ENCODE data around the gene PPP6R3. TPM values are rescaled to one million over a fixed set of nuclear protein-coding genes. Genes with fewer than 3 reads are reported as not detected.

PPP6R3 gene
- total RNA-seq, 3 donors from 2014 or later: 126 to 129 (median 128) TPM

DNA sequence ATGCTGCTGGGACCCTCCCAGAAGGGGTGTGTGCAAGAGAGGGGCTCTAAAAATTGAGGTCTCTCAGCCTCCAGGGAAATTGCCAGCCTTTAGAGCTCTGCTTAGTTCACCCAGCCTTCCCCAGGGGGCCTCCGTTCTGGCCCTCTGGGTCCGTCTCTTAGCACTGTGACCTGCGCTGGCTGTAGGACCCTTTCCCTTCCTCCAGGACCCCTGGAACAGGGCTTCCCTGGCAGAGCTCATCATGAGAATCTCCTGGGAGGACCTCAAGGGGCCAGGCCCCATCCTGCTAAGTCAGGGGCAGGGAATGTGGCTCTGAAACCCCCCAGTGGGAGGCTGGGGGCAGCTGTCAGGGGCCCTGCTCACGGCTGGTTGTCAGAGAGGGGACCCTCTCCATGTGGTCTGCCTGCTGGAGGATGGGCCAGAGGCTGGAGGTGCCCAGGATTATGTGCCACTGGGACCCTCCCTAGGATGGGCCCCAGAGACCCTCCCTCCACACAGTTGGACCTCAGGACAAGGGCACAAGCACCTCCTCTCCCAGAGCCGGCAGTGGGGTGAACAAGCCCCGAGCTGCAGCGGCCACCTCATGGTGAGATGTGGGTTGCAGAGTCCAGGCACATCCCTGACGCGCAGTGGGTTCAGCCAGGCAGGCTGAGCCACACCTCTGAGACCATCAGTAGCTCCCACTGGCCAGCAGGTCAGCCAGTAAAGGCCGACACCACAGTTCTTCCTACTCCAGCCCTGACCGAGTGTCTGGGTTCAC, 196.6 kb downstream of the PPP6R3 start:
- DNase-seq: no peak
- Mint-ChIP-seq H3K36me3 (ENCODE audit: insufficient read depth) (no peaks in the 10 kb centered on the region), H3K9me3 (peaks cover 6% of the 10 kb centered on the region), H3K27me3 (ENCODE audit: low read depth) (peaks cover 19% of the 10 kb centered on the region), H3K4me1 (ENCODE audit: low read depth) (no peaks in the 10 kb centered on the region), H3K4me3 (no peak overlapping the region)
- ATAC-seq: no peak

DNA sequence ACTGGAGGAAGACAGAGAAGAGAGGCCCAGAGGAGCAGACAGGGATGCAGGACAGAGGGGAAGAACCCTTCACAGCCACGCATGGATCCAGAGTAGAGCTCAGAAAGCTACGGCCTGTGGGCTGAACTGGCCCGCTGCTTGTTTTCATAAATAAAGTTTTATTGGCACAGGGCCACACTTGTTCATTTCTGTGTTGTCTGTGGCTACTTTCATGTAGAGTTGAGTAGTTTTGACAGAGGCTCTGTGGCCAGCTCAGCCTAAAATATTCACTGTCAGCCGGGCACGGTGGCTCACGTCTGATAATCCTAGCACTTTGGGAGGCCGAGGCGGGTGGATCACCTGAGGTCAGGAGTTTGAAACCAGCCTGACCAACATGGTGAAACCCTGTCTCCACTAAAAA, 197.5 kb downstream of the PPP6R3 start:
- Mint-ChIP-seq H3K9me3 (peaks cover 6% of the 10 kb centered on the region), H3K4me3 (no peak overlapping the region), H3K4me1 (ENCODE audit: low read depth) (no peaks in the 10 kb centered on the region), H3K27me3 (ENCODE audit: low read depth) (peaks cover 20% of the 10 kb centered on the region), H3K36me3 (ENCODE audit: insufficient read depth) (no peaks in the 10 kb centered on the region)
- no peak for ATAC-seq
- no peak for DNase-seq

DNA sequence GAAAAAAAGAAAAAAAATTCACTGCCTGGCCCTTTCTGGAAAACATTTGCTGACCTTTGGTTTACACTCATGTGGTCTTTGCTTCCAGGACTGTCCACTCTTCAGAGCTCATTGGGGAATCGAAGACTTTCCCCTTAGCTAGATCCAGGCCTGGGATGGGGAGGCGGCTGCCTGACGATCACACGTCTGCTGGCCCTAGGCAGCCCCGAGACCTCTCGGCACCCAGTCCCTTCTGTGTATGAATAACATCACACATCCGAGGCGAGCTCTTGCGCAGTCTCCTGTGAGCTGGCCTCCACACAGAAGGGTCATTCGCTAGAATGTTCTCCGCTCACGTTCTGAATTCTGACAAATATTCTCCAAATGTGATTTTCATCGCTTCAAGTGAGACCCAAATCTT, 198.1 kb downstream of the PPP6R3 start:
- Mint-ChIP-seq H3K4me1 (ENCODE audit: low read depth) (no peaks in the 10 kb centered on the region), H3K9me3 (peaks cover 6% of the 10 kb centered on the region), H3K27me3 (ENCODE audit: low read depth) (peaks cover 21% of the 10 kb centered on the region), H3K4me3 (no peak overlapping the region), H3K36me3 (ENCODE audit: insufficient read depth) (no peaks in the 10 kb centered on the region)
- DNase-seq (no peak), ATAC-seq (no peak)

DNA sequence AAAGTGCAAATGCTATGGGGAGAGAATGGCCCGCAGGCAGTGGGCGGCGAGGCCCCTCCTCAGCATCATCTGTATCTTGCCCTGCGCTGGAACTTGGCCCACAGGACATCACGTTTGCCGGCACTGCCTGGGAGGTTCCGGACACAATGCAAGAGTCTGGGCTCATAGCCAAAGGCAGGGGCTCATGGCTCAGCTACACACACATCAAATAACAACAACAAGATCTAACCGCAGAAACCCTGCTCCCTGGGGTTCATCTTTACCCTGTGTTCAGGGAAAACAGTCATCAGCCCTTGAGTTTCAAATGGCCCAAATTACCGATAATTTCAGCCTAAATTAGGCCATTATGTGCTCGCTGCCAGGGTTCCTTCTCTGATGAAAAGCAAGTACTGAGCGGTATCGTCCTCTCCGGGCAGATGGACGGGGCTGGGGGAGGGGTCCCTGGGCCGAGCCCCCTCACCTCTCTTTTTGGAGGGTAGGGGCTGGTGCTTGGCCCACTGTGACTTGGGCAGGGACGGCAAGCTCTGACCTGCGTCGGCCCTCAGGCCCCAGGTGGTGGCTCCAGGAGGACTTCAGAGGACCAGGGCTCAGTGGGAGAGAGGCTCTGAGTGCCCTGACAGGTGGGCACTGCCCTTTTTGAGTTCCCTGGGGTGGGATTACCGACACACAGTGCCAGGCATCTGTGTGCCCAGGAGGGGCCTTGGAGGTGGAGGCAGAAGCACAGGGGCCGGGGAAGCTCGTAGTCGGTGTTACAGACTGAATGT, 198.8 kb downstream of the PPP6R3 start:
- peaks cover 19% of the 10 kb centered on the region for H3K27me3 Mint-ChIP-seq (ENCODE audit: low read depth)
- DNase-seq (no peak), ATAC-seq (no peak)
- H3K4me1 Mint-ChIP-seq (ENCODE audit: low read depth): no peaks in the 10 kb centered on the region
- no peaks in the 10 kb centered on the region for H3K36me3 Mint-ChIP-seq (ENCODE audit: insufficient read depth)
- no peak overlapping the region for H3K4me3 Mint-ChIP-seq
- peaks cover 6% of the 10 kb centered on the region for H3K9me3 Mint-ChIP-seq

DNA sequence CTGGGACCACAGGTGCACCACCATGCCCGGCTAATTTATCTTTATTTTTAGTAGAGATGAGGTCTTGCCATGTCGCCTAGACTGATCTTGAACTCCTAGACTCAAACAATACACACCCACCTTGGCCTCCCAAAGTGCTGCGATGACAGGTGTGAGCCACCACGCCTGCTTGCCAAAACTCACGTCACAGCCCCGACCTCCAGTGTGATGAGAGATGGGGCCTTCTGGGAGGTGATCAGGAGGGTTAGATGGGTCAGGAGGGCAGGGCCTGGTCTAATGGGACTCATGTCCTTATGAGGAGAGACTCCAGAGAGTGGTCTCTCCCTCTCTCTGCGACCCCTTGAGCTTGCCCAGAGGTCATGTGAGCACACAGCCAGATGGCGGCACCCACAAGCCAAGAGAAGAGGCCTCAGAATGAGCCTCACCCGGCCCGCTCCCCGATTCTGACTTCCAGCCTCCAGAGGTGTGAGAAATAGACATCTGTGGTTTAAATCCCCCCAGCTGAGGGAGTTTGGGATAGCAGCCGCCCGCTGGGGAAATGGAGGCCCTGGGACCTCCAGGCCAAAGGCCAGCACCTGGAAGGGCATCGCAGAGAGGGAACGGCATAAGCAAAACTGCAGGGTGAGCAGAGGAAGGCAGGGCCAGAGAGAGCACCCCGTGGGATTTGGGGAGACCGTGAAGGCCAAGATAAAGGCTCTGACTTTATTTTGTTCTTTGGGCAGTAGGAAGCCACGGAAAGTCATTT, 199.7 kb downstream of the PPP6R3 start:
- H3K4me3 Mint-ChIP-seq: no peak overlapping the region
- no peaks in the 10 kb centered on the region for H3K36me3 Mint-ChIP-seq (ENCODE audit: insufficient read depth)
- H3K27me3 Mint-ChIP-seq (ENCODE audit: low read depth): peaks cover 20% of the 10 kb centered on the region
- H3K4me1 Mint-ChIP-seq (ENCODE audit: low read depth): no peaks in the 10 kb centered on the region
- no peak for ATAC-seq
- peaks cover 3% of the 10 kb centered on the region for H3K9me3 Mint-ChIP-seq
- DNase-seq: no peak

DNA sequence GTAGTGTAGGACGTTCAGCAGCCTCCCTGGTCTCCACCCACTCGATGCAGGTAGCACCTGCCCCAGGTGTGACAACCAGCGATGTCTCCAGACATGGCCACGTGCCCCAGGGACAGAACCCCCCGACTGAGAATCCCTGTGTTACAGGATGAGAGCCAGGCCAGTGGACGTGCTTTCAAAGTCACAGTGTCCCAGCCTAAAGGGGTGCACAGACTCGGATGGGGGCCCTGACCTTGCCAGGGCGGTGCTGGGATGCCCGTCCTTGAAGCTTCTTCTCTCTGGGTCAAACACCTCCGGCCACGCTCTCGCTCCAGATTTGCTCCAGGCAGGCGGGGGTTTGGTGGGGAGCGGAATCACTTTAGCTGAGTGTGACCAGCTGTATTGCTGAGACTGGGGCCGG, 200.5 kb downstream of the PPP6R3 start:
- DNase-seq (no peak), ATAC-seq (no peak)
- Mint-ChIP-seq H3K36me3 (ENCODE audit: insufficient read depth) (no peaks in the 10 kb centered on the region), H3K27me3 (ENCODE audit: low read depth) (peaks cover 19% of the 10 kb centered on the region), H3K4me1 (ENCODE audit: low read depth) (no peaks in the 10 kb centered on the region), H3K9me3 (no peaks in the 10 kb centered on the region), H3K4me3 (no peak overlapping the region)

DNA sequence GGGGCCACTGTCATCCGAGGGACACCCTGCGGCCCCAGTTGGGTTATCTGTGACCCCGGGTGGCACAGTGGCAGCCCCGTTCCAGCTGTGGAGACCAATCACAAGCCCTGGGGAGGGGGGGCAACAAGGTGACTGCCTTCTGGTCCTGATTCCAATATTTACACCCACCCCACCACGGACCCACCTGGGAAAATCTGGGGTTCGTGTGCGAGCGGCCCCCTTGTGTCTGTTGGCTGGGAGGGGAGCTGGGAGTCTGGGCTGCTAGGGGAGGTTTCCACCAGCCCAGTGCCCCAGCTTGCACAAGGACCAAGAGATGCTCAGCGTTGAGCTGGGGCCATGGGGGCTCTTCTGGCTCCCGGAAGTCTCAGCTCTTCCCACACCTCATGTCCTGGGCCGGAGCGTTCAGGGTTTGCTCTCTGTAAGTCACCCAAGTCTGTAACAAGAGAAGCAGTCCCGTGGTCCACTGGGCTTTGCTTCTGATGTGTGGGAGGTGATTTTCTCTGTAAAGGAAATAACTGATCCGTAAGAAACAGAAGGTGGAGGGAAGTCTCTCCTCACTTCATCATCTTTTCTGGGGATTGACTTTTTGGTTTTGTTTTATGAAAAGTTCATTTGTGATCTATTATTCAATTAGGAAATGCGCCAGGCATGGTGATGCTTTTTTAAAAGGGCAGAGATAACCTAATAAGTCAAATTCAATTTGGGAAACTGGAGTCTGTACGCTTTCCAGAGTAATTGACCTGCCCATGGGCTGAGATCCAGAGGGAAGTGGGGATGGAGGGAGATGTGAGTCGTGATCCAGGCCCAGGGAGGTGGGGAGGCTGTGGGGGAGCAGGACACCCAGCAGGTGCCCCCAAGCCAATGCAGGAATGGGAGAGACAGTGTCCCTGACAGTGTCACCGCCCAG, 201.4 kb downstream of the PPP6R3 start:
- H3K36me3 Mint-ChIP-seq (ENCODE audit: insufficient read depth): no peaks in the 10 kb centered on the region
- H3K9me3 Mint-ChIP-seq: no peaks in the 10 kb centered on the region
- peaks cover 19% of the 10 kb centered on the region for H3K27me3 Mint-ChIP-seq (ENCODE audit: low read depth)
- no peak for ATAC-seq
- DNase-seq: no peak
- H3K4me1 Mint-ChIP-seq (ENCODE audit: low read depth): no peaks in the 10 kb centered on the region
- H3K4me3 Mint-ChIP-seq: no peak overlapping the region

DNA sequence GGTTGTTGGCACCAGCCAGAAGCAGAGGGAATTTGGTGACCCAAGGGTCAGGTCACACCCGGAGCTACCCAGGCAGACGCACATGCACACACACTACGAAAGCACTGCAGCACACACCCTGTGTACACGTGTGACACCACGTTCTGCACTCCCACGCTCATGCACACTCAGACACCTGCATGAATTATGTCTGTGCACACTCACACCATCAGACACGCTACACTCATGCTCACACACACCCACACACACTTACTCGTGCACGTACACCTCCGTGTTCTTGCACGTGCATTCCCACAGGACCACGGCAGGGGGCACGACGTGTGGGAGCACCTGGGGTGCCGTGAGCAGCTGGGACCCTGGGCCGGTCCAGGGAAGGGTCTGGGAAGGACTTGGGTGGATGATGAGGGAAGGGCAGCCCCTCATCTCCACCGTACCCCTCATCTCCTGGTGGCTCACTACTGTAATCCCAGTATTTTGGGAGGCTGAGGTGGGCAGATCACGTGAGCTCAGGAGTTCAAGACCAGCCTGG, 203.0 kb downstream of the PPP6R3 start:
- DNase-seq (no peak), ATAC-seq (no peak)
- peaks cover 14% of the 10 kb centered on the region for H3K27me3 Mint-ChIP-seq (ENCODE audit: low read depth)
- H3K36me3 Mint-ChIP-seq (ENCODE audit: insufficient read depth): no peaks in the 10 kb centered on the region
- no peak overlapping the region for H3K4me3 Mint-ChIP-seq
- no peaks in the 10 kb centered on the region for H3K4me1 Mint-ChIP-seq (ENCODE audit: low read depth)
- no peaks in the 10 kb centered on the region for H3K9me3 Mint-ChIP-seq

DNA sequence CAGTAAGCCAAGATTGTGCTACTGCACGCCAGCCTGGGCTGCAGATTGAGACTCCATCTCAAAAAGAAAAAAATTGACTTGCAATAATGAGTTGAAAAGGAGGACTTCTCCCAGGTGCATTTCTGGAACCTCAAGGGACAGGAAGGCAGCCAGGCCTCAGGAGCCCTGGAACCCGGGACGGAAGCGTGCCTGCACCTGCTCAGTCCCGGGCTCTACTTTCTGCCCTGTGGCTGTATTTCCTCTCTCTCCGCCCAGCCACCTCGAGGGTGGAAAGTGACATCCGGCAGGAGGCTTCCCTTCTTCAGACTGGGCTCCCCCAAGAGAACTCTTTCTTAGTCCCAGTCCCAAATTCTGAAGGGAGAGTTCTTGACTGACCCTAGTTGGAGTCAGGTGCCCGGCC, 203.6 kb downstream of the PPP6R3 start:
- Mint-ChIP-seq H3K27me3 (ENCODE audit: low read depth) (peaks cover 12% of the 10 kb centered on the region), H3K36me3 (ENCODE audit: insufficient read depth) (no peaks in the 10 kb centered on the region), H3K9me3 (no peaks in the 10 kb centered on the region), H3K4me1 (ENCODE audit: low read depth) (no peaks in the 10 kb centered on the region), H3K4me3 (no peak overlapping the region)
- ATAC-seq (no peak), DNase-seq (no peak)

DNA sequence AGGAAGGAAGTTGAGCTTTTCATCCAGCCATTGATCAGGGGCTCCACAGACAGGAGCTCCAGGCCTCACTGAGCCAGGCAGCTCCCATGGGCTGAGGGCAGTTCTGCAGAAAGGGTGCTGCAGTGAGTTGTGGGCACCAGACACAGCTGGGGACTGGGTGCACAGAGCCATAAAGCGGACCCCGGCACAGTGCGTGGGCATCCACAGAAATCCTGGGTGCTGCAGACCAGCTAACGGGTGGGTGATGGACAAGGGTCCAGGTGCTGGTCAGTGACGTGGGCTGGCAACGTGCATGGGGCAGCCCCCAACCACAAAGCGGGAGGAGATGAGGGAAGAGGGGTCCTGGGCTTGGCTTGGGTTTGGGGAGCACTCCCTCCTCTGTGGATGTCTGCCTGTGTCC, 204.4 kb downstream of the PPP6R3 start:
- Mint-ChIP-seq H3K27me3 (ENCODE audit: low read depth) (peaks cover 11% of the 10 kb centered on the region), H3K4me1 (ENCODE audit: low read depth) (no peaks in the 10 kb centered on the region), H3K4me3 (no peak overlapping the region), H3K9me3 (no peaks in the 10 kb centered on the region), H3K36me3 (ENCODE audit: insufficient read depth) (no peaks in the 10 kb centered on the region)
- DNase-seq (no peak), ATAC-seq (no peak)

Other genes with a start within 250 kb of the PPP6R3 start
- 10 to 100 TPM; 23.5 to 30.0 (median 25.7) TPM for gene KMT5B, start 247.5 kb upstream of the PPP6R3 start, total RNA-seq
- gene C11orf24, start 188.8 kb upstream of the PPP6R3 start, total RNA-seq: 10 to 100 TPM; 46.8 to 49.2 (median 47.3) TPM
- gene LRP5, start 148.2 kb upstream of the PPP6R3 start, total RNA-seq: 1 to 10 TPM; 7.7 to 8.5 (median 7.9) TPM
- gene GAL, start 223.8 kb downstream of the PPP6R3 start, total RNA-seq: 1 to 10 TPM; 2.7 to 5.5 (median 3.6) TPM

Data from activated T-cell treated with anti-CD3 and anti-CD28 coated beads, Interleukin-2, amount 50 U/mL, for 4 hours (primary cell).